ENCODE measurements around the gene ALX4.

ALX4 gene

DNA sequence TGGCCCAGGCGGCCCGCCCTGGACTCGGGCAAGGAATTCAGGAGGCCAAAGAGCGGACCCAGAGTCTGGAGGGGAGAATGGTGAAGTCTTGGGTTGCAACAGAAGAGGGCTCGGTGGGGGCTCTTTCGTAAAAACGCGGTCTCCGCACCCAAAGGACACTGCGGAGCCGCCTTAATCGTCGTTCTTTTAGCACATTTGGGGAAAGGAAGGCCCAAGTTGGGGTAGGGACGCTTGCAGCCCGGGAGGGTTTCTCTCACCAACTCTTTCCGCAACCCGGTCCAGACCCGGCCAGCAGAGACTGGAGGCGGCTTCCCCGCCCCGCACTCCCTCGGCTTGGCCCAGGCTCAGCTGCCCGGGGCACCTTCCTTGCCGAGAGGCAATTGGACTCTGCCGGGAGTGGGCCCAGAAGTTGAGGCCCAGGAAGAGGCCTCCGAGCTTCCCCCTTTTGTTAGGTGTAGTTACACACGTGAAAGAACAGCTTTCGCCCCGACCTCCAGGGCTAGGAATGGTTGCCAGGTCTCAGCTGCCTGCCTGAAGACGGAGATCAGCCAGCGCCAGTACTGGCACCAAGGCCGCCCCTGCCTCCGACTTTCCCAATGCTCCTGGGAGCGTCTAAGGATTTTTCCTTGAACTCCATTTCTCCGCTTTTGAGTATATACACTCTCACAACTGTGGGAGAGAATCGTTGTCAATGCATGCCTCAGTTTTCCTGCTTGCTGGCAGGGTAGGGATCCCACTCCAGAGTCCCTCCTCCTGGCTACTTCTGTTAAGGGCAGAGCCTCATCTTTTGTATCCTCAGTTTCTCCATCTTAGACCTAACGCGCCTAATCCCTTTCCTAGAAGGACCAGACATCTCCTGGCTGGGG lies 3.7 kb downstream of the ALX4 start:
- peak overlapping the region; percentile 23 for H3K4me3 ChIP-seq (ENCODE audit: low read length)
- no peak for DNase-seq (ENCODE audit: low read depth, low spot score)

DNA sequence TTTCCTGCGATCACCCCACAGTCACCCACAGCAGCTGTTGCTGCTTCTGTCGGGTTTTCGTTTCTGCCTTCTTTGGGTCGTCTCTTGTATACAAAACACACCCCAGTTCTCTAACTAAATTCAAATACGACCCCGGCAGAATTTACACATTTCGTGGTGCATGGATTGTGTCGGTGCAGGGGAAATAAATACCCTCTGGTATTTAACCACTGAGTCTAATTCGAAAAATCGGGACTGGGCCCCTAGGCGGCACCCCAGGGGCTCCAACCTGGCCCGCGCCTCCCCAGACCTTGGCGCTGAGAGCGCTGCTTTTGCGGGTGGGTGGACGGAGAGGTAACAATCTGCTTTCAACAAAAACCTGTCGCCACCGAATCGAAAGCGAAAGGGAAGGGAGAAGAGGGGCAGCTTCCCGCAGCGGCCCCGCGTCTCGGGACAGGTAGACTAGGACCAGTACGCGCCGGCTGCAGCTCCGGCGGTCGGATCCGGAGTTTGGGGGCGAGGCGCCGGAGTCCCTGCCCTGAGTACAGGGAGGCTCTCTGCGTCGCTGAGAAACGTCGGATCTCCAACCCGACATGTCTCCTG lies 4.4 kb downstream of the ALX4 start:
- peak overlapping the region; percentile 23 for H3K4me3 ChIP-seq (ENCODE audit: low read length)
- DNase-seq (ENCODE audit: low read depth, low spot score) = no peak

DNA sequence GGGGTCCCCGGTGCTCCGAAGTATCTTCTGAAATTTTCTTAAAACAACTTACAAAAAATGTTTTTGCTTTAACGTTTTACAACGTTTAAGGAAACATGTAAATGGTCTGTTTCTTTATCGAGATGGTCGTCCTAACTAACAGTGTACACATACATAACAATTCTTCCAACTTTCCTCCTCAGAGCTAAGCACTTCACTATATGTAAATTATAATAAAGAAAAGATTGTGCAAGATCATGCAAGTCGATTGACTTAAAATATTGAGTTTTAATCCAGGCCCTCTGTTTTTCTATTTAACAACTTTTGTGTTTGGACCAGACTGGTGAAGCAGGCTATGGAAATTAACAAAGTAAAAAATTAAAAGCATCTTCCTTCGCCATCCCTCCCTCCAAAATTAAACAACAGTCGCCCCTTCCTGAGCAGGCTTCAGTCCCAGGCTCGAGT lies 4.9 kb downstream of the ALX4 start:
- no peak overlapping the region for H3K4me3 ChIP-seq (ENCODE audit: low read length)
- no peak for DNase-seq (ENCODE audit: low read depth, low spot score)

DNA sequence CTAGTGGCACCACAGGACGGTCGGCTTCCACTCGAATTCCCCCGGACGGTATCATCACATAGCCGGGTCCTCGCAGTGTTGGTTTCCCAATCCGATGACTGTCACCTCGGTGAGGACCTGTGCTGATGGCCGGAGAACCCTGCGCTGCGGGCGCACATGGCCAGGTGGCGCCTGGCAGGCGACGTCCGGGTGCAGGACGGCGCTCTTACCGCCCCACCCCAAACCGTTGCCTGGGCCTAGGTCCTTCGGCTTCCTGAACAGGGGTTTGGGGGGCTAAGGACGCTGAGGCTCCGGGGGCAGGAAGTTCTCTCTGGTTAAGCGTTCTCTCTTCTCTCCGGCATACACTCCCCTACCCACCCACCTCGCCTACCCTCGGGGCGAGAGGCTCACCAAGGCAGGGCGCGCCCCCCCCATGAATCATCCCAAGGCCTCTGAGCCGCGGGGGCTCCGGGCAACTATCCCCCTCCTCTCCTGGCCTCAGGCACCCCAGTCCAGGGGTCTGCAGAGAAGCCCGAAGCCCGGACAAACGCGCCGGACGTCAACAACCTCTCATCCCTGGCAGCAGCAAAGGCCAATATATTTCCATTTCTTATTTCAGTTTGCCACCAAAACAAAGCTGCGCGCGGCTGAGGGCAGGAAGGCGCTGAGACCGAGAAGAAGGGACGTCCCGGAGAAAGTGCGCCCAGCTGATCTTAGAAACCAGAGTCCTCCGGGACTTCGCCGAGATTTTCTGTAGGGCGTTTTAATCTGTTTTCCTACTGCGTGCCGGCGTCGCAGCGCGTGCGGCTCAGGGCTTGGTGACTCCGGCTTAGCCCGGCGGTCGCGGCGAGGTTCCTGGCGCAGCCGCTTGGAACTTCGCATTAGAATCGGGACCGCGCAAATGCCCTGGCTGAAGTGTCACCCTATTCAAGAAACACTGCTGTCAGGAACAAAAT lies 5.6 kb downstream of the ALX4 start:
- DNase-seq (ENCODE audit: low read depth, low spot score) = no peak
- H3K4me3 ChIP-seq (ENCODE audit: low read length) = no peak overlapping the region

DNA sequence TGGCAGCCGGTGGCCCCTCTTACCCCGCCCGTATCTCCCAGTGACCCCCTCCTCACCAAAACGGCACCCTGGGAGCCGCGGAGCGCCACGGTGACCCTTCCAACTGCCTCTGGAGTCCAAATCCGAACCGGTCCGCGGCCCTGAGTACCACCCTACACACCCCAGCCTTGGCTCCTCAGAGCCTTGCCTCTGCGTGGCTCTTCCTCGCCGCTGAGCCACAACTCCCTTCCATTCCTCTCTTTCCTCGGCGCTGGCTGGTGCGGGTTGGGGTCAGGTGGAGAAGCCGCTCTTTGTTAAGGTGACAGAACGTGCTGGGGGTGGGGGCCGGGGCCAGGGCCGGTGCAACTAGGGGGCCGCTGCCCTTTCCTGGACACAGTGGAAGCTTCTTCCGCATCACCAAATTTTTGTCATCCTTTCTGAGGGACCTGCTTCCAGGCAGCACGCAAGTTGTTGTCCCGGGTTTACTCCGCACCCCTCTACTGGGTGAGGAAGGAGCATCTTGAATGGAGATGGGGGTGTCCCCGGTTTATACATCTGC lies 6.5 kb downstream of the ALX4 start:
- no peak for DNase-seq (ENCODE audit: low read depth, low spot score)
- no peak overlapping the region for H3K4me3 ChIP-seq (ENCODE audit: low read length)

DNA sequence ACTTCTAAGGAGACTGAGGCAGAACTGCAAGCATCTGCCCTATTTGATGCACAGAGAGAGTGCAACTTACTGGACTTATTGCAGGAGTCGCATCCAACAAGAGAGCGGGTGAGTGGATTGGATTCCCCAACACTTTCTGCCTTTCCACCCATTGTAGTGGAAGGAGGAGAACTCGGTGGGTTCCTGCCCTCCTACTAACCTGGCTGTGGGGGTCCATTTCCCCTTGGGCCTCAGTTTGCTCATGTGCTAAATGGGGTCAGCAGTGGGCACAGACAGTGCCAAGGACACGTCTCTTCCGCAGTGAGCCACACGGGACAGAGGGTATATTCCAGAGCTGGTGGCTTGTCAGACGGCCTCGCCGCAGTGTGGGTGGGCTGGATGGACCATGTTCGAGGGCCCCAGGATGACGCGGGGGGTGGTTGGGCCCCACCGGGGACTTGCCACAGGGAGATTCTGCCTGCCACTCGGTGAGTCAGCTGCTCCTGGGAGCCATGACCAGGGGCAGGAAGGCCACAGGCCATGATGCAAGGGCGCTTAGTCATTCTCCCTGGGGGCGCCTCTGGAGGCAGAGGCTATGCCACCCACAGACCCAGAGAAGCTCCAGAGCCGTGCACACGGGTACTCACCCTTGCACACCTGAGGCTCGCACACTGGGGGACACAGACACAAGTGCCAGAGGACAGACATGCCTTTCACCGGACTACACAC lies 8.2 kb downstream of the ALX4 start:
- no peak overlapping the region for H3K4me3 ChIP-seq (ENCODE audit: low read length)
- DNase-seq (ENCODE audit: low read depth, low spot score) = no peak

DNA sequence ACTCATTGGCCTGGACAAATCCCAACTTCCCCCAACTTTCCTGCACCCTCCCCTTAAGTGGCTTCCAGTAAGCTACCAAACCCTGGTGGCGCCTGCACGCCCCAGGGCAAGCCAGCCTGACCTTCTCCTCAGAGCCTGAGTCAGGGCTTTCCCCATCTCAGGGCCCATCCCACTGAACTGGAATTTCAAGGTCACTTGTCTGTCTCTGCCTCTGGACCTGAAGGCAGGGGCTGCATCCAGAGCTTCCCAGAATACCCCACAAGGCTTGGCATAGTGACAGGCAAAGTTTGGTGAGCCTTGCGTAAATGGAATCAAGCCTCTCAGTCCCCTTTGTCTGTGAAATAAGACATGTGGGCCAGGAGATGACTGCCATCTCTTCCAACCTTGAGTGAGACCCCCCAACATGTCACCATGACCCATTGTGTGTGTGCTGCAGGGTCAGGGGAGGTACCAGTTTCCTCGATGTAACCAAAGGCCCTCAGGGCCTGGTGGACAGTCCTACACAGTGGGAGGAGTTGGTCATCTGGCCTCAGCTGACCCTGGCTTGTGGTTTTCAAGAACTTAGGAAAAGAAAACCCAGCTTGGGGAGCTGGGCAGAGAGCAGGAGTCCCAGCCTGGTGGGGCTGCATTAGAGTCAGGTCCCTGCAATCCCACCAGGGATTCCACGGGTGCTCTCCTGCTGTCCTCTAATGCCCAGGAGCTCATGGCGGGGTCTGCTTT lies 8.9 kb downstream of the ALX4 start:
- no peak for DNase-seq (ENCODE audit: low read depth, low spot score)
- no peak overlapping the region for H3K4me3 ChIP-seq (ENCODE audit: low read length)

DNA sequence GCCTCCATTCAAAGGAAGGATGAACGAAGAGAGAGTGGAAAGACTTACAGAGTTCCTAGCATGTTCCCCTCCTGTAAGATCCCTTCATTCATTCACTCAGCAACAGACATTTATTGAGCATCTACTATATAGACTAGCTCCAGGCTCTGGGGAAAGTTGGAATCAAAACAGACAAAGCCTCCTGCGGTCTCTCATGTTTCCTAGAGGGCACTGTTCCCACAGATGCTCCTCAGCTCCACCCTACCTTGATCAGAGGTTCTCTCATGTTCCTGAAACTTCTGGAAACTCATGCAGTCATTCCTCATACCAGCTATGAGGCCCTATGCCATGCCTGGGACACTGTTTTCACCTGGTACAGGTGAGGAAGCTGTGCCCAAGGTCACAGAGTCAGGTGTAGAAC lies 11.1 kb downstream of the ALX4 start:
- DNase-seq (ENCODE audit: low read depth, low spot score) = no peak

DNA sequence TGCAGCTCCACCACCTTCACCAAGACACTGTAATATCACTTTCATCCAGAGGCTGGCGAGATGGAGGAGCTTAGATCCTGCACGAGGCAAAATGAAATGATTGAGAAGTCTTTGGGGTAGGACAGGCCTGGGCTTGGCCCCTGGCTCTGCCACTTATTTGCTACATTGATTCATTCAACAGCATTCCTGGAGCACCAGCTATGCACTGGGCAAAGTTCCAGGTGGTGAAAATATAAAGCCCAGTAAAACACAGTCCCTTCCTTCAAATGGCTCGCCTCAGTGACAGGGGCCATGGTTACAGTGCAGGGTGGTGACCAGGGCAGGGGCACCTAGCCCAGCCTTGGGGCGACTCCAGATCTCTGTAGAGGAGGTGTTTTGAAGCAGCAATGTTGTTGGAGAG lies 19.7 kb downstream of the ALX4 start:
- no peak for DNase-seq (ENCODE audit: low read depth, low spot score)
- no peak overlapping the region for H3K4me3 ChIP-seq (ENCODE audit: low read length)

More for the DNA sequence above, 11.1 kb downstream of the ALX4 start:
- H3K4me3 ChIP-seq (ENCODE audit: low read length) = no peak overlapping the region

DNA sequence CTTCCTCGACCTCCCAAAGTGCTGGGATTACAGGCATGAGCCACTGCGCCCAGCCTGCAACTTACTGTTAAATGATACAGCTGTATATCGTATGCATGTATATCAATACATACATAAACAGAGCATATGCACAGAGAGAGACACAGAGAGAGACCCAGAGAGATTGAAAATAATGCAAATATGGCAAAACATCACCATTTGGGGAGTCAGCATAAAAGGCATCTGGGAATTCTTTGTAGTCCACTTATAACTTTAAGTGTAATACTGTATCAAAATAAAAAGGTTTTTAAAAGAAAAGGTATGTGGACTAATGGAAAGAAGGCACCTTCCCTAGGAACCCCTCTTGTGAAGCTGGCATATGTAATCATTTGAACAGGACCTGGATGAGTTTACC lies 21.8 kb downstream of the ALX4 start:
- DNase-seq (ENCODE audit: low read depth, low spot score) = no peak
- H3K4me3 ChIP-seq (ENCODE audit: low read length) = no peak overlapping the region

DNA sequence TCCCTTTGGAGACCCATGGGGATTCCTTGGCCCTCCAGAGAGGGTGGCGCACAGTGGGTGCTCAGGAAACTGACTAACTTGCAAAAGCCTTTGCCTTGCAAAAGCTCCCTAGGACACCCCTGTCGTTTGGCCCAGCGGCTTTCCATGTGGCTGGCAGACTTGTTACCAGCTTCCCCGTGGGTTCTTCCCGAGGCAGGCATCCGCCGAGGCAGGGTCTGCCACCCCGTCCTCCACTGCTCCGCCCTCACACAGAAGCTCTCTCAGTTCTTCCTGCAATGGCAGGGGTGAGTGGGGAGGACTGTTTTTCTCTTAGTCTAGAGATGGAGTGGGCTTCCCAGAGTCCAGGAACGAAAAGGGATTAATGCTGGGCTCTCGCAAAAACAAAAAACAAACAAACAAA lies 23.0 kb downstream of the ALX4 start:
- DNase-seq (ENCODE audit: low read depth, low spot score) = no peak
- no peak overlapping the region for H3K4me3 ChIP-seq (ENCODE audit: low read length)

DNA sequence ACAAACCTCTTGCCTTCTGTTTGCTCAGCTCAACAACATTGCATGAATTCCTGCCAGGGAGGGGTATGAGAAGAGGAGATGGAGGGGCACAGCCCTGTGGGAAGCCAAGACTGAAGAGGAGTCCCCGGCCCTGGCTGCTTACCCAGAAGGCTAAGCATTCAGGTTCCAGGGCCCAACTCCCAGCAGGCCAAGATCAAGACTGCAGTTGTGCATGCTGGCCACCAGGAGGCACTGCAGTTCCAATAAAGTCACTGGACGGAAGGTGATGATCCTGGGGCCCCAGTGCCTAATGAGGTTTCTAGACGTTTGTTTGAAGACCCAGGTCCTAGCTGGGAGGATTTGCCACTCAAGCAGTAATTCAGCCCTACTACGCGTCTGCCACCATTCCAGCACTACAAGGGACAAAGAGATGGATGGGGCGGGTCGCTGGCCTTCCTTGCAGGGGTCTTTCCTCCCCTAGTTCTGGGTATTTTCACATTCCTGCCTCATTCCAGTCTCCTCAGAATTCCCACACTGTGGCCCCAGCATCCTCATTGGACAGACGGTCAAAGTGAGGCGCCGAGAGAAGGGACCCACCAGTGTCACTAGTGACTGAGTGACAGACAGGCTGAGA lies 23.6 kb downstream of the ALX4 start:
- H3K4me3 ChIP-seq (ENCODE audit: low read length) = no peak overlapping the region
- peak; percentile 55 for DNase-seq (ENCODE audit: low read depth, low spot score)

DNA sequence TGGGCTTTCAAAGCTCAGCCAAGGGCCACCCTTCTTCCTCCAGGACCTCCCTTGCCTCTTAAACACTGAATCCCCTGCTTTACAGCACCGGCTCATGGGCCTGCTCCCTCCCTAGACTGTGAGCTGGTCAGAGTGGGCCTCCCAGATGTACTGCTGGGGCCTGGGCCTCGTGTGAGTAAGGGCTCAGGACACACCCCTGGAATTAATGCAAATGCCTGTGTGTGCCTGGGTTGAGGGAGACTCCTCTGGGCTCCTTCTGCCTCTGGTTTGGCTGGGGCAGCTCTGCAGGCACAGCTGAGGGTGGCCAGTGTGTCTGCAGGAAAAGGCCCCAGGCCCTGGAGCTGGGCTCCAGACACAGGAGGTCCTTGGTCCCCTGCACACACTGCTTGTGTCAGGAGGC lies 24.2 kb downstream of the ALX4 start:
- no peak overlapping the region for H3K4me3 ChIP-seq (ENCODE audit: low read length)
- DNase-seq (ENCODE audit: low read depth, low spot score) = no peak

DNA sequence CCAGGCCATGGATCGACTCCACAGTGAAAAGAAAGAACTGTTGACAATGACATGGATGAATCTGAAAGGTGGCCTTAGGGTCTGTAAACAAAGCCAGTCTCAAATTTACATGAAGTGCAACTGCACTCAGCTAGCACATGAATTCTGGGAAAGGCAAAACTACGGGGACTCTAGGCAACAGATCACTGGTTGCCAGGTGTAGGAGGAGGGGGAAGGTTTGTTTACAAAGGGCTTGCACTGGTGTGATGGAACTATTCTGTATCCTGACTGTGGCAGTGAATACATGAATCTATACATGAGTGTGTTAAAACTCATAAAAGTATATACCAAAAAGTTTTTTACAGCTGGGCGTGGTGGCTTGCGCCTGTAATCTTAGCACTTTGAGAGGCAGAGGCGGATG lies 27.3 kb downstream of the ALX4 start:
- no peak overlapping the region for H3K4me3 ChIP-seq (ENCODE audit: low read length)
- DNase-seq (ENCODE audit: low read depth, low spot score) = no peak

DNA sequence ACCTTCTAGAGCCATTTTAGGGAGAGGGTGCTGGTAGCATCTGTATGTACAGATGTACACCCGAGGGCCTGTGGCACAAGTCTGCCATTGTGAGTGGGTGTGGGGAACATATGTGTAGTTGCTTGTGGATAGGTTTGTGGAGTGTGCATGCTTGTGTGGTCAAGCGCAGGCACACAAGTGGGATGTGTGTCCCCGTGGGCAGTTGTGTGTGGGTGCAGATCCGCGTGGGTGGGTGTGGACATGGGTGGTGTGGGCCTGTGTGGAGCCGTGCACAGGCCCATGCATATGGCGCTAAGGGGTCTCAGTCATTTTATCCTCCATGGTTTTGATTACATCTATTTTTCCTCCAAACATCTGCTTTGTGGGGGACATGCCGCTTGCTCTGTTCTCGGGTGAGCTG lies 28.8 kb downstream of the ALX4 start:
- H3K4me3 ChIP-seq (ENCODE audit: low read length) = no peak overlapping the region
- no peak for DNase-seq (ENCODE audit: low read depth, low spot score)

DNA sequence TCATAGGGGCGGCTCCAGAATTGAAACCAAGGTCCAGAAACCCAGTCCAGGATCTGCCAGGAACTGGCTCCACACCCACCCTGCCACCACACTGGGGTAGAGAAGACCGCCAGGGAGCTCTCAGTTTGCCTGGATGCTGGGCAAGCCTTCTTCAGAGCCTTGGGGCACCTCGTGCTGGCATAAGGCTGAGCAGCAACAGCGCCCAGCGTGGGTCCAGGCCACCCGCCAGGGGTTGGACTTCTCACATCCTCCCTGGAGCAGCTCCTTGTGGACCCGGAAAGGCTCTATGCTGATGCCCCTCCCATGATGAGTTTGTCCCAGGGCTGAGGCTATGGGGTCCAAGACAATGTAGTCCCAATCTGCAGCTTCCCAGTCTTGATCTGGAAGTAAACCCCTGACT lies 29.7 kb downstream of the ALX4 start:
- DNase-seq (ENCODE audit: low read depth, low spot score) = no peak
- H3K4me3 ChIP-seq (ENCODE audit: low read length) = no peak overlapping the region

DNA sequence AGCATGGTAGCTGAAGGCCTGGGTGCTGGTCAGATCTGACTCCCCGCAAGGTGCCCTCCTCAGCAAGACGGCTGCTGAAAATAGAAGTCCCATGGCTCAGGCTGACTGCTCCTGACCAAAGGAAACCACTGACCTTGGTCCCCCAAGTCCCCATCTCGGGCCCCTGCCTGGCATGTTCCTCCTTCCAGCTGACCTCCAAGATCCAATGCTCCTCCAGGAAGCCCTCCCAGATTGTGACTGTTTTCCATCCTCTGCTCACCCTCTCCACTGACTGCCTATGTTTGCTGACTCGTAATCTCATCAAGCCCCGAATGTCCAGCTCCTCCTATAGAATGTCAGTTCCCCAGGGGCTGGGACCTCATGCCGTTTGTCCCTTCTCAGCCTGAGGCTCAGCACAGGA lies 30.5 kb downstream of the ALX4 start:
- H3K4me3 ChIP-seq (ENCODE audit: low read length) = no peak overlapping the region
- no peak for DNase-seq (ENCODE audit: low read depth, low spot score)
